GM19372 (cell line): ENCODE data around the gene ARFGAP3.

Experiments
- ATAC-seq: cut with Tn5 transposase; IDR thresholded peaks from one replicate; pipeline ENCODE4 v1.9.1; 2021; ENCODE audit warnings: mild to moderate bottlenecking, low read depth, moderate library complexity; ENCODE audit not compliant: unreplicated experiment

The ARFGAP3 gene

GRCh38 chr22:42865536-42865935 is 8.5 kb upstream of the ARFGAP3 start:
- no peak for ATAC-seq

- no peak for ATAC-seq
Measured at GRCh38 chr22:42863349-42863961, 6.4 kb upstream of the ARFGAP3 start.

- ATAC-seq, result no peak
Measured at GRCh38 chr22:42862045-42862734, 5.1 kb upstream of the ARFGAP3 start.

GRCh38 chr22:42860968-42861367 is 3.9 kb upstream of the ARFGAP3 start:
- ATAC-seq, result no peak

- no peak for ATAC-seq
Measured at GRCh38 chr22:42857845-42858481, 890 bp upstream of the ARFGAP3 start.

- no peak for ATAC-seq
Measured at GRCh38 chr22:42856179-42856864, 751 bp downstream of the ARFGAP3 start.

- no peak for ATAC-seq
Measured at GRCh38 chr22:42855721-42856120, 1.4 kb downstream of the ARFGAP3 start.

- no peak for ATAC-seq
Measured at GRCh38 chr22:42855211-42855610, 1.9 kb downstream of the ARFGAP3 start.

GRCh38 chr22:42848941-42849550 is 8.0 kb downstream of the ARFGAP3 start:
- no peak for ATAC-seq

- ATAC-seq, result no peak
Measured at GRCh38 chr22:42847110-42847509, 10.0 kb downstream of the ARFGAP3 start.

- no peak for ATAC-seq
Measured at GRCh38 chr22:42844756-42845155, 12.3 kb downstream of the ARFGAP3 start.

- ATAC-seq, result no peak
Measured at GRCh38 chr22:42842658-42843370, 14.3 kb downstream of the ARFGAP3 start.

GRCh38 chr22:42841444-42841843 is 15.6 kb downstream of the ARFGAP3 start:
- no peak for ATAC-seq

- ATAC-seq, result no peak
Measured at GRCh38 chr22:42837556-42837955, 19.5 kb downstream of the ARFGAP3 start.

GRCh38 chr22:42836026-42836425 is 21.0 kb downstream of the ARFGAP3 start:
- no peak for ATAC-seq

- no peak for ATAC-seq
Measured at GRCh38 chr22:42834177-42834949, 22.7 kb downstream of the ARFGAP3 start.

- no peak for ATAC-seq
Measured at GRCh38 chr22:42833104-42833503, 24.0 kb downstream of the ARFGAP3 start.

GRCh38 chr22:42831712-42832111 is 25.4 kb downstream of the ARFGAP3 start:
- no peak for ATAC-seq

- ATAC-seq, result no peak
Measured at GRCh38 chr22:42830161-42830560, 26.9 kb downstream of the ARFGAP3 start.
